Measurements from ENCODE around the gene PCBP3.

The PCBP3 gene

GRCh38 chr21:45984584-45985095 is 341.1 kb downstream of the PCBP3 start:
- no peak for TF ChIP-seq CTCF (IDR thresholded peaks at IDR 0.05; ENCODE audit: extremely low read depth, missing control alignments)
- DNase-seq (ENCODE audit: low spot score), result no peak

- no peak for TF ChIP-seq CTCF (IDR thresholded peaks at IDR 0.05; ENCODE audit: extremely low read depth, missing control alignments)
- no peak for DNase-seq (ENCODE audit: low spot score)
Observed at GRCh38 chr21:45985471-45986315, 342.2 kb downstream of the PCBP3 start.

- DNase-seq (ENCODE audit: low spot score), result no peak
- TF ChIP-seq CTCF (IDR thresholded peaks at IDR 0.05; ENCODE audit: extremely low read depth, missing control alignments), result no peak
Observed at GRCh38 chr21:45986316-45987051, 343.0 kb downstream of the PCBP3 start.

- no peak for DNase-seq (ENCODE audit: low spot score)
- TF ChIP-seq CTCF (IDR thresholded peaks at IDR 0.05; ENCODE audit: extremely low read depth, missing control alignments), result no peak
Observed at GRCh38 chr21:45987121-45987711, 343.7 kb downstream of the PCBP3 start.

- TF ChIP-seq CTCF (IDR thresholded peaks at IDR 0.05; ENCODE audit: extremely low read depth, missing control alignments), result no peak
- DNase-seq (ENCODE audit: low spot score), result no peak
Observed at GRCh38 chr21:45988366-45989347, 345.1 kb downstream of the PCBP3 start.

- TF ChIP-seq CTCF (IDR thresholded peaks at IDR 0.05; ENCODE audit: extremely low read depth, missing control alignments), result no peak
- DNase-seq (ENCODE audit: low spot score), result no peak
Observed at GRCh38 chr21:45989355-45990048, 346.0 kb downstream of the PCBP3 start.
